Measurements from ENCODE around the gene ABCD3.

- TF ChIP-seq PAX8 (CRISPR knock-in tag; IDR thresholded peaks at IDR 0.05; ENCODE audit: borderline replicate concordance) (no peak), YY1 (IDR thresholded peaks at IDR 0.05; ENCODE audit: insufficient read depth, insufficient replicate concordance, low read depth, low read length) (no peak), ZNF501 (CRISPR knock-in tag; IDR thresholded peaks at IDR 0.05) (no peak), POLR2AphosphoS5 (IDR thresholded peaks at IDR 0.05; ENCODE audit: low read depth, low read length) (no peak), ZBTB43 (CRISPR knock-in tag; conservative IDR thresholded peaks at IDR 0.05) (no peak)
Observed at GRCh38 chr1:94475232-94475631, 57.0 kb downstream of the ABCD3 start.

All from HepG2 (cell line).